Type B pancreatic cell (in vitro differentiated cells): ENCODE data around the gene GPX2. TPM values are rescaled to one million over a fixed set of nuclear protein-coding genes. Genes with fewer than 3 reads are reported as not detected.

Experiments
- DNase-seq: peaks from one replicate; pipeline ENCODE4 v3.0.0; 2021; ENCODE audit warnings: mixed read lengths; ENCODE audit not compliant: unreplicated experiment; ENCODE audit errors: extremely low spot score
- H3K27ac Mint-ChIP-seq: 2 replicates; pipeline ENCODE4 v1.8.0; 2021; ENCODE audit warnings: mild to moderate bottlenecking, mixed read lengths
- H3K27me3 Mint-ChIP-seq: 2 replicates; pipeline ENCODE4 v1.8.0; 2021; ENCODE audit warnings: mixed read lengths
- H3K36me3 Mint-ChIP-seq: 2 replicates; pipeline ENCODE4 v1.8.0; 2021; ENCODE audit warnings: mixed read lengths
- H3K4me1 Mint-ChIP-seq: one replicate; pipeline ENCODE4 v1.8.0; 2021; ENCODE audit warnings: mixed read lengths; ENCODE audit not compliant: unreplicated experiment
- H3K4me3 Mint-ChIP-seq: 2 replicates; pipeline ENCODE4 v1.8.0; 2021; ENCODE audit warnings: mild to moderate bottlenecking, mixed read lengths
- H3K9me3 Mint-ChIP-seq: 2 replicates; pipeline ENCODE4 v1.8.0; 2021; ENCODE audit warnings: mixed read lengths
- CTCF ChIP-seq: fragments of 200-600 bp; sonication (generic); conservative IDR thresholded peaks from 2 replicates; pipeline ENCODE4 v1.5.0; 2021; ENCODE audit warnings: antibody characterized with exemption, mild to moderate bottlenecking
- total RNA-seq: library from RNA; stranded (reverse); gene quantifications from 2 replicates; pipeline ENCODE4 v1.2.1, GENCODE V29; 2021; ENCODE audit warnings: low replicate concordance

Gene GPX2
- total RNA-seq, 1 donor from 2014 or later: 39.2 TPM

GRCh38 chr14:64910847-64911495 is 31.6 kb downstream of the GPX2 start:
- no peaks in the 10 kb centered on the region for H3K9me3 Mint-ChIP-seq
- H3K27ac Mint-ChIP-seq: no peak overlapping the region
- no peak for DNase-seq
- peaks cover 6% of the 10 kb centered on the region for H3K27me3 Mint-ChIP-seq
- peak; percentile 81 for TF ChIP-seq CTCF
- no peaks in the 10 kb centered on the region for H3K36me3 Mint-ChIP-seq
- H3K4me1 Mint-ChIP-seq: peaks cover 19% of the 10 kb centered on the region
- H3K4me3 Mint-ChIP-seq: no peak overlapping the region

- H3K36me3 Mint-ChIP-seq: no peaks in the 10 kb centered on the region
- no peak for DNase-seq
- H3K4me1 Mint-ChIP-seq: peaks cover 8% of the 10 kb centered on the region
- H3K27ac Mint-ChIP-seq: no peak overlapping the region
- H3K27me3 Mint-ChIP-seq: peaks cover 10% of the 10 kb centered on the region
- H3K4me3 Mint-ChIP-seq: no peak overlapping the region
- H3K9me3 Mint-ChIP-seq: no peaks in the 10 kb centered on the region
- TF ChIP-seq CTCF: no peak
Observed at GRCh38 chr14:64906022-64906421, 36.5 kb downstream of the GPX2 start.

GRCh38 chr14:64899958-64900357 is 42.6 kb downstream of the GPX2 start:
- H3K27ac Mint-ChIP-seq: no peak overlapping the region
- H3K36me3 Mint-ChIP-seq: no peaks in the 10 kb centered on the region
- no peak overlapping the region for H3K4me3 Mint-ChIP-seq
- no peak for TF ChIP-seq CTCF
- H3K27me3 Mint-ChIP-seq: peaks cover 27% of the 10 kb centered on the region
- no peaks in the 10 kb centered on the region for H3K4me1 Mint-ChIP-seq
- DNase-seq: no peak
- no peaks in the 10 kb centered on the region for H3K9me3 Mint-ChIP-seq

- Mint-ChIP-seq H3K4me3 (no peak overlapping the region), H3K36me3 (no peaks in the 10 kb centered on the region), H3K9me3 (no peaks in the 10 kb centered on the region), H3K27ac (no peak overlapping the region), H3K27me3 (peaks cover 25% of the 10 kb centered on the region), H3K4me1 (no peaks in the 10 kb centered on the region)
- TF ChIP-seq CTCF: peak; percentile 79
- DNase-seq: no peak
Observed at GRCh38 chr14:64891839-64892375, 50.6 kb downstream of the GPX2 start.

GRCh38 chr14:64891173-64891838 is 51.2 kb downstream of the GPX2 start:
- DNase-seq: no peak
- no peak overlapping the region for H3K27ac Mint-ChIP-seq
- H3K36me3 Mint-ChIP-seq: no peaks in the 10 kb centered on the region
- H3K27me3 Mint-ChIP-seq: peaks cover 26% of the 10 kb centered on the region
- H3K4me1 Mint-ChIP-seq: no peaks in the 10 kb centered on the region
- H3K9me3 Mint-ChIP-seq: no peaks in the 10 kb centered on the region
- H3K4me3 Mint-ChIP-seq: no peak overlapping the region
- TF ChIP-seq CTCF: no peak
